GM21825 (cell line): Measurements from ENCODE around the gene CAMK1D.

Experiments used
- ATAC-seq: cut with Tn5 transposase; IDR thresholded peaks from one replicate; pipeline ENCODE4 v1.9.1; 2021; ENCODE audit warnings: mild to moderate bottlenecking, moderate library complexity; ENCODE audit not compliant: unreplicated experiment

The CAMK1D gene

GRCh38 chr10:12615296-12616220, 266.2 kb downstream of the CAMK1D start:
- ATAC-seq: no peak

- no peak for ATAC-seq
Measured at GRCh38 chr10:12617191-12618175, 268.1 kb downstream of the CAMK1D start.

- no peak for ATAC-seq
Measured at GRCh38 chr10:12622016-12622415, 272.7 kb downstream of the CAMK1D start.

GRCh38 chr10:12622691-12623090, 273.3 kb downstream of the CAMK1D start:
- no peak for ATAC-seq

- no peak for ATAC-seq
Measured at GRCh38 chr10:12625393-12626023, 276.2 kb downstream of the CAMK1D start.

- no peak for ATAC-seq
Measured at GRCh38 chr10:12628153-12628552, 278.8 kb downstream of the CAMK1D start.

GRCh38 chr10:12628964-12629766, 279.8 kb downstream of the CAMK1D start:
- no peak for ATAC-seq

GRCh38 chr10:12629767-12630165, 280.4 kb downstream of the CAMK1D start:
- ATAC-seq: no peak

- no peak for ATAC-seq
Measured at GRCh38 chr10:12631216-12631615, 281.9 kb downstream of the CAMK1D start.

- no peak for ATAC-seq
Measured at GRCh38 chr10:12631787-12632562, 282.6 kb downstream of the CAMK1D start.

- no peak for ATAC-seq
Measured at GRCh38 chr10:12633776-12634620, 284.7 kb downstream of the CAMK1D start.

GRCh38 chr10:12634621-12634931, 285.2 kb downstream of the CAMK1D start:
- no peak for ATAC-seq

- ATAC-seq: no peak
Measured at GRCh38 chr10:12635127-12635541, 285.8 kb downstream of the CAMK1D start.

- no peak for ATAC-seq
Measured at GRCh38 chr10:12636571-12636970, 287.2 kb downstream of the CAMK1D start.

GRCh38 chr10:12637649-12638048, 288.3 kb downstream of the CAMK1D start:
- no peak for ATAC-seq

- no peak for ATAC-seq
Measured at GRCh38 chr10:12638103-12638502, 288.8 kb downstream of the CAMK1D start.

GRCh38 chr10:12638781-12639180, 289.4 kb downstream of the CAMK1D start:
- ATAC-seq: no peak
